T47D (cell line): ENCODE results near the gene L3MBTL3.
A peak's percentile ranks its signal among the peaks of the same experiment; 100 is the strongest.

Experiments
- DNase-seq, 2 experiments: peaks; one replicate each; pipeline versions ENCODE4 v3.0.0 to v3.0.0-alpha.2; 2011 to 2012; ENCODE audit warnings: low read depth in 1 of 2, low spot score in 1 of 2
- JUND ChIP-seq: IDR thresholded peaks from 2 replicates; pipeline ENCODE4 v1.6.1; 2012; ENCODE audit warnings: low read depth
- in situ Hi-C: cut with HindIII; loops from 2 replicates; pipeline ENCODE4 v1.10.0; 2016; ENCODE audit warnings: low sequenced_read_pairs, low pct_unique_long_range_greater_than_20kb

Gene L3MBTL3

GRCh38 chr6:130065609-130066156 lies 47.3 kb downstream of the L3MBTL3 start:
- no peak for TF ChIP-seq JUND
- in situ Hi-C loops, result no loop called here
- no peak for DNase-seq

- in situ Hi-C loops, result no loop called here
- no peak for DNase-seq
- TF ChIP-seq JUND, result no peak
Measured at GRCh38 chr6:130069485-130069884, 51.1 kb downstream of the L3MBTL3 start.

- TF ChIP-seq JUND, result no peak
- in situ Hi-C loops, result no loop called here
- no peak for DNase-seq
Measured at GRCh38 chr6:130070326-130070725, 51.9 kb downstream of the L3MBTL3 start.

GRCh38 chr6:130070792-130071191 lies 52.4 kb downstream of the L3MBTL3 start:
- no peak for DNase-seq
- in situ Hi-C loops, result no loop called here
- TF ChIP-seq JUND, result no peak

GRCh38 chr6:130075879-130076460 lies 57.6 kb downstream of the L3MBTL3 start:
- in situ Hi-C loops, result no loop called here
- DNase-seq, result no peak
- TF ChIP-seq JUND, result no peak

- in situ Hi-C loops, result no loop called here
- peak in 1 of 2 experiments; percentile 3 for DNase-seq
- TF ChIP-seq JUND, result no peak
Measured at GRCh38 chr6:130076512-130076911, 58.1 kb downstream of the L3MBTL3 start.

- in situ Hi-C loops, result no loop called here
- no peak for DNase-seq
- no peak for TF ChIP-seq JUND
Measured at GRCh38 chr6:130090796-130091195, 72.4 kb downstream of the L3MBTL3 start.

- no peak for DNase-seq
- no peak for TF ChIP-seq JUND
- in situ Hi-C loops, result no loop called here
Measured at GRCh38 chr6:130093546-130093945, 75.2 kb downstream of the L3MBTL3 start.

GRCh38 chr6:130098317-130098716 lies 79.9 kb downstream of the L3MBTL3 start:
- in situ Hi-C loops, result no loop called here
- no peak for DNase-seq
- no peak for TF ChIP-seq JUND

GRCh38 chr6:130099119-130099518 lies 80.7 kb downstream of the L3MBTL3 start:
- no peak for DNase-seq
- in situ Hi-C loops, result no loop called here
- TF ChIP-seq JUND, result no peak

GRCh38 chr6:130105996-130106704 lies 87.8 kb downstream of the L3MBTL3 start:
- no peak for DNase-seq
- in situ Hi-C loops, result no loop called here
- TF ChIP-seq JUND, result no peak

- DNase-seq, result no peak
- in situ Hi-C loops, result no loop called here
- TF ChIP-seq JUND, result no peak
Measured at GRCh38 chr6:130107710-130108109, 89.3 kb downstream of the L3MBTL3 start.

- in situ Hi-C loops, result no loop called here
Measured at GRCh38 chr6:130111031-130111430, 92.7 kb downstream of the L3MBTL3 start.

More at GRCh38 chr6:130111031-130111430, 92.7 kb downstream of the L3MBTL3 start:
- no peak for TF ChIP-seq JUND
- no peak for DNase-seq
